HK-2 (cell line): ENCODE data around the gene DUS2.
A peak's percentile ranks its signal among the peaks of the same experiment; 100 is the strongest.
"Not testable (repeated sequence)": the region's sequence is repeated elsewhere in the genome, so short reads cannot be mapped to it uniquely, and the experiment has no call there.

ENCODE experiments used
- DNase-seq: peaks from one replicate; pipeline ENCODE4 v3.0.0-alpha.2; 2018; ENCODE audit not compliant: unreplicated experiment

DUS2 gene

DNA sequence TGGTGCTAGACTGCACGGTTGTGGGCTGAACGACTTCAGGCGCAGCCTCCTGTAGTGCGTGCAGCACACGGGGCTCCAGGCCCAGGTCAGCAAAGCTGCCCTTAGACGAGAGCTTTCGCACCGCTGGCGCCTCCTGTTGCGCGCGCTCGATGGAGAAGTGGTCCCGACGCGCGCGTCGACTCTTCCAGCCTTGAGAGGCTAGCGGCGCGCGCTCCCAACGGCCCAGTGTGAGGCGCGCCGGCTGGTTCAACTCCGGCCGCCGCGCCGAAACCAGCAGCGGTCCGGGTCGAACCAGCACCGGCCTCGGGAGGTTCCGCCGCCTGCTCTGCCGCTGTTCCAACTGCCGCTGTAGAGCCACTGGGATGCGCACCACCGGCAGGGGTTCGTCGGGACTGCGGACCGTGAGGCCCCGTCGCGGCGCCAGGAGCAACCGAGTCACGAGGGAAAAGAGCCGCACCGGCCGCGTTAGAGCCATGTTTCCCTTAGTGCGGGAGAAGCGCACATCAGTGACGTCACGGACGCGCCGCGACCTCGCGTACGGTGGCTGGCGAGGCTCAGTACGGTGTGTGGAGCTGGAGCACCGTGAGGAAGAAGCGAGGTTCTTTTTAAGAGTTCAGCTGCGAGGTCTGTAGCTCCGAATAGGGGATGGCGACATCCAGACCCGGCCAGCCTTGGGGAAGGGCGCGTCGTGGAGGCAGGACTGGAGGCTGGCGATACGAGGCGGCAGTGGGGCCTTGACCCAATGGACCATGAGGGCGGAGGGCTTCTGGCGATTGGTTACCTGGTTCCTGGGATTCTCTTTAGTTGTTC, at the start of gene DUS2, which contains the start of gene DDX28:
Gene DUS2, plus strand, starts transcription at position 557 of the 810 bp plus-strand sequence. CDS start 14,740 bp downstream, outside the sequence.
Gene DDX28, minus strand, starts transcription at position 505 of the 810 bp plus-strand sequence. Its CDS starts 30 bp downstream, at position 475.
- peak; percentile 92 for DNase-seq

DNA sequence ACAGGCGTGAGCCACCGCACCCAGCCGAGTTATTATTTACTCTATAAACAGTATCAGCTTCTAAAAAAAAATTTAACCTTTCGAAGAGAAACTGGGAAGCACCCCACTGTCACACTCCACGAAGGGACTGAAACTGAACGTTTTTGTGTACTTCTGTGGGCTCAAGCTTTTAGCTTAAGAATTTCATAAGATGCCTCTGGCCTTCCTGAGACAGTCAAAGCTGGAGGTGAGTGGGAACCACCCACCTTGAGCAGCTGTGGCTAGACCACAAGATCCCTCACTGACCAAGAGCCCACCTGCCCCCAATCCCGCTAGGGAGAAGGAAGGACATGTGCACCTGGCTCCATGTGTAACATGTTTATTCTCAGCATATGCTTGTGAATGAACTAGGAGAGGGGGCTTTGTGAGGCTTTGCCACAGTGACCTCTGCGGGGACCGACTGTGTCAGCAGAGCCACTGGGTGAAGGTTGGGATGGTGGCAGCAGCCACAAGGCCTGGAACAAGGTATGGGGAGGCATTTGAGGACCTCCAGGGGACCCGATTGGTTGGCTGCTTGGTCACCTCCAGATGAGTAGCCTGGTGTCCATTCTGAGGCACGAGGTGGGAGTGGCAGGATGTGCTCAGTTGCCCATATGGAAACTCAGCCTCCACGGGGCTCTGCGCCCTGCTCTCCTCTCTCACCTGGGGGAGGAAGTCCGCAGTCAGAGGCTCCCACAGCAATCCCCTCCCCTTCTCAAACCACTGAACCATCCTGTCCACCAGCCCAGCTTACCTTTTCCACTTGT, 47.6 kb upstream of the DUS2 start:
- DNase-seq = no peak

DNA sequence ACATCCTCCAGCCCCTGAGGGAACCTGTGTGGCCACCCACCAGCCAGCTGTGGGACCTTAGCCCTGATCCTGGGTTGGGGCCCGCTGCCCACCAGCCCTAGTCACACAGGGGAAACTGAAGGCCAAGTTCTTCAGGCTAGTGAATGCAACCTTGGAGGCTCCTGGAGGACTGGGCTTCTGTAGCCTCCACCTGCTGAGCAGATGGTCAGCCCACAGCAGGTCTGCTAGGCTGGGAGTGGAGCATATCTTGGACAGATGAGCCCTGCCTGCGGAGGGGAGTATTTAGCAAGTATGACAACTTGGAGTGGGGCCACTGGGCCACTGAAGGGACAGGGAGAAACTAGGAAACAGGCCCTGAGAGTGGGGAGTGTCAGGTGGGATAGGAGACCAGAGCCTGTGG, 46.9 kb upstream of the DUS2 start:
- DNase-seq = no peak

DNA sequence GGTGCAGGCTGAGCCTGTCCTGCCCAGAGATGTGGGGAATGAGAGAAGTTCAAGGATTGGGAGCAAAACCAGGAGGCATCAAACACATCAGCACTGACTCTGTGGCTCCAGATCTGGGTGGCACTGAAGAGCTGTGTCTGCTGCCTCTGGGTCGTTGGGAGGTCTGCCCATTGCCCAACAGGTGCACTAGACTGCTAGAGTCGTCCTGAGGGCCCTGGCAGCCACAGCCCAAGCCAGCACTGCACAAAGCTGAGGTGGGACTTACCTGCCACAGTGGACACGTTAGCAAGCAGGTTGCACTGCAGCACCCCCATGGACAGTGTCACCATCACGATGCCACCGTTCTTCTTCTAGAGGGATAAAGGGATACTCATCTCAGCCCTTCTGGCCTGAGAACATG, 46.1 kb upstream of the DUS2 start:
- DNase-seq = no peak

DNA sequence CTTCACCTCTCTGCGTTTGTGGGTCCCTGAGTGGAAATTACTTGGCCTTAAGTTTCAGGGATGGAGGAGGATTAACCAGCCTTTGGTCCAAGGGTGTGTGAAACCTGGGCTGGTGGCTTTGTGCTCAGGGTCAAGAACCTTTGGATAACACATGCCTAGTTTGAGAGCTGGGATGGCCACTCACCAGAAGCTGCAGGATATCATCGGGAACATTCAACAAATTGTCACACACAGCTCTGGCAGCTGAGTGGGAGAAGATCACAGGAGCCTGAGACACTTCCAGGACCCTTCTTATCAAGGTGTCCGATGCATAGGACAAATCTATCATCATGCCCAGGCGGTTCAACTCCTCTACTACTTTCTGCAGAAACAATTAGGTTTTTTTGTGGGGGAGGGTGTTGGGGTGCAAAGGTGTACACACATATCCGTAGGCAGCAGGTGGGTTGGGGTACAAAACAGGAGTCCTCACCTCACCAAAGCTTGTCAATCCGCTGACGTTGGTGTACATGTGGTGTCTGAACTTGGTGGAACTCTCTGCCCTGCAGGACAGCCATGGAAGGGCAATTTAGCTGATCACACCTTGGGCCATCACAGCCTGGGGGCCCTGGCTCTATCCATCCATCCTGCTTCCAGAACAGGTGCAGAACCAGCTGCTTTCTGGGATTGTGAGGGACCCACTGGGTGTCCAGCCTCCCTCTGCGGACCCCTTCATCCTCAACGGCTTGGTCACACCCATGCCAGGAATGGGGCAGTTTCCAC, 45.4 kb upstream of the DUS2 start:
- DNase-seq = no peak

DNA sequence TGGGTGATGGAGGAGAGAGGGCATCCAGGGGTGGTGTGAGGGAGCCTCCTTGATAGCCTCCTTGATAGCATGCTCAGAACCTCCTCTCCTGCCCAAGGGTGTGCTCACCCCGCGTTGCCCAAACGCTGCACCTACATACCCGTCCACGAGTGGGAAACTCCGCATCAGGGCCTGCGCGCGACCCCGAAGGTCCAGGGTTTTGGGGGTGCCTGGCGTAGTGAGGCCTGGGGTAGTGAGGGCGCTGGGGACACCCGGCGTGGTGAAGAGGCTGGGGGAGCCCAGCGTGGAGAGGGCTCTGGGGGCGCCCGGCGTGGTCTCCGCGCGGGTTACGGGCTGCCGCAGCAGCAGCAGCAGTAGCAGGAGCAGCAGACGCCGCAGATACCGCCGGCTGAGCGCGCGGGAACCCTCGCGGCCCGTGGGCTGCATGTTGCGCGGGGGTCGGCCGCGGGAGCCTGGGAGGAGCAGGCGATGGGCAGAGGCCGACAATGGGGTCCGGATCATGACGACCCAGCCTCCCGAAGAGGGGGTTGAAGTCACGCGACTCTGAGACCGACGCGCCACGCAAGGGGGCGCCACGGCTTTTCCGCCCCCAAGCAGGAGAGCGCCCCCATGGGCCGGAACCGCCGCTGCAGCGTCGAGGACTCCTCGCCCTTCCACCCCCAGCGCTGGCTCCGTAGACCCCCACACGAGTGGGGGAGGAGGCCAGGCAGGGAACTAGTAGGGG, 43.0 kb upstream of the DUS2 start, which contains the start of gene DPEP3:
Gene DPEP3, minus strand, starts transcription at position 545 of the 724 bp plus-strand sequence. Its CDS starts 119 bp downstream, at position 426.
- DNase-seq = no peak

DNA sequence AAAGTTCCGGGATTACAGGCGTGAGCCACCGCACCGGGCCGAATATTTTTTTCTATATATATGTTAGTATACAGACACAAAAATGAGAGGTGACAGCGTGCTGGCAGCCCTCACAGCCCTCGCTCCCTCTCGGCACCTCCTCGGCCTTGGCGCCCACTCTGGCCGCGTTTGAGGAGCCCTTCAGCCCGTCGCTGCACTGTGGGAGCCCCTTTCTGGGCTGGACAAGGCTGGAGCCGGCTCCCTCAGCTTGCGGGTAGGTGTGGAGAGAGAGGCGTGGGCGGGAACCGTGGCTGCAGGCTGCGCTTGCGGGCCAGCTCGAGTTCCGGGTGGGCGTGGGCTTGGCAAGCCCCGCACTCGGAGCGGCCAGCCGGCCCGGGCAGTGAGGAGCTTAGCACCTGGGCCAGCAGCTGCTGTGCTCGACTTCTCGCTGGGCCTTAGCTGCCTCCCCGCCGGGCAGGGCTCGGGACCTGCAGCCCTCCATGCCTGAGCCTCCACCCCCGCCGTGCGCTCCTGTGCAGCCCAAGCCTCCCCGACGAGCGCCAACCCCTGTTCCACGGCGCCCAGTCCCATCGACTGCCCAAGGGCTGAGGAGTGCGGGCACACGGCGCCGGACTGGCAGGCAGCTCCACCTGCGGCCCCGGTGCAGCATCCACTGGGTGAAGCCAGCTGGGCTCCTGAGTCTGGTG, 40.9 kb upstream of the DUS2 start:
- no peak for DNase-seq

DNA sequence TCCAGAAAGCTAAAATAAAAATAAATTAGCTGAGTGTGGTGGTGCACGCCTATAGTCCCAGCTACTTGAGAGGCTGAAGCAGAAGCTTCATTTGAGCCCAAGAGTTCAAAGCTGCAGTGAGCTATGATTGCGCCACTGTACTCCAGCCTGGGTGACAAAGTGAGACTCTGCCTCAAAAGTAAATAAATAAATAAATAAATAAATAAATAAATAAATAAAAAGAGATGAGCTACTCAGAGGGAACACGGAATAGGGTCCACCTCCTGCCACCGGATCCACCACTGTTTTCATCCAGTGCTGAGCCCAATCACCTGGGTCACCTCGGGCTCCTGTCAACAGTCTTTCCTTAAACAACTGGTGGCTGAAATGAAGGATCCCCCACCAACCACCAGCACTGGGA, 36.1 kb upstream of the DUS2 start:
- no peak for DNase-seq

DNA sequence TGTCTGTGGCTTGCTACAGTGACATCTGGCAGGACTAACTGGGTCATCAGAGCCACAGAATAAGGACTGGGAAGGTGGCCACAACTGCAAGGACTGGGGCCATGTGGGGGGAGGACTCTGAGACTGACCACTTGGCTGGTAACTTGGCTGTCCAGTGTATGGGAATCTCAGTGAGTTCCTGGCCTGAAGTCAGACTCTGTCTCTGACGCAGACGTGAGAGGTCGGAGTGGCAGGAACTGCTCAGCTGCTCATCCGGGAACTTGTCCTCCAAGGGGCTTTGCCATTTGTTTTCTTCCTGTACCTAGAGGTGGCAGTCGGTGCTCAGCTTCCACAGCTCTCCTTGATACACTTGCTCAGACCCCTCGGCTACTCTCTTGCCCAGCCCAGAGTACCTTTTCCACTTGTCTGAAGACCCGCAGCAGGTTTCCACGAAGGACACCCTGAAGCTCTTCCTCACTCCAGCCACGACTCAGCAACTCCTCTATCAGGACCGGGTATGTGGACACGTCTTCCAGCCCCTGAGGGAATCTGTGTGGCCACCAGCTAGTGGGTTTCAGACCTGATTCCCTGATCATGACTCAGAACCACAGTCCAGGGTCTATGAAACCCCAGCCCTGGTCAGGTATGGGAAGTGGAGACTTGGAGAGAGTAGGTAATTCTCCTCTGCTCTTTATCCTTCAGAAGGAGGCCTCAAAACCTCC, 35.5 kb upstream of the DUS2 start:
- DNase-seq = no peak

DNA sequence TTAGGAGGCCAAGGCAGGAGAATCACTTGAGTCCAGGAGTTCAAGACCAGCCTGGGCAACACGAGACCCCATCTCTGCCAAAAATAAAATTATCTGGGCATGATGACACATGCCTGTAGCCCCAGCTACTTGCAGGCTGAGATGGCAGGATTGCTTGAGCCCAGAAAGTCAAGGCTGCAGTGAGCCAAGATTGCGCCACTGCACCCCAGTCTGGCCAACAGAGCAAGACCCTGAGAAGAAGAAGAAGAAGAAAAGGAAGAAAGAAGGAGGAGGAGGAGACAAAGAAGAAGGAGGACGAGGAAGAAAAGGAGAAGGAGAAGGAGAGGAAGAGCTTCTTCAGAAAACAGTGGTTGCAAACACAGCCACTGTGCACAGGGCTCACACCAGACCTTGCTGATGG, 34.4 kb upstream of the DUS2 start:
- DNase-seq = no peak

DNA sequence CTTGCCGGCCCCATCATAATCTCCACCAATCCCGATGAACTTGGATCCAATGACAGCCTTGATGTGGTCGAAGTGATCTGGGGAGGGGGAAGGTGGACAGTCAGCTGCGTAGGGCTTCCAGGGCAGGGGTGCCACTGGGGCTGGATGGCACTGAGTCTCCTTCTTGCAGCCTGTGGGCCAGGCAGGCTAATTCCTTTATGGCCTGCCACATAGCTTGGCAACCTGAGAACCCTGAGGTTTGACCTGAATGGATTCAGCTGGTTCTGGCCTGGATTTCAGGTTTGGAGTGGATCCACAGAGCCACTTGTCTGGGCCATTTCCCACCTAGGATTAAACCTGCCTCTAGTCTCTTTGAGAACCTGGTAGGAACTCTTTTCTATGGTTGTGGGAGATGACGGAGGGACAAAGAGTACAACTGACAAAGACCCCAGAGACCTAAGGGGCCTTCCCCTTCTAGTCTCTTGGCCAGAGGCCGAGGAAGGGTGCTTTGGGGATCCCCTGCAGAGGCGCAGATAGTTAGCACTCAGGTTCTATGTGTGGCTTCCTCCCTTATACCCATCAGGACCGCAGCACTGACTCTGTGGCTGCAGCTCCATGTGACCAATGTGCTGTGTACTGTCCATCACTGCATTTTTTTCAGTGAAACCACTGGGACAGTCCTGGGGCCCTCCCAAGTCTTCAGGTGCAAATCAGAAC, 33.6 kb upstream of the DUS2 start:
- no peak for DNase-seq

DNA sequence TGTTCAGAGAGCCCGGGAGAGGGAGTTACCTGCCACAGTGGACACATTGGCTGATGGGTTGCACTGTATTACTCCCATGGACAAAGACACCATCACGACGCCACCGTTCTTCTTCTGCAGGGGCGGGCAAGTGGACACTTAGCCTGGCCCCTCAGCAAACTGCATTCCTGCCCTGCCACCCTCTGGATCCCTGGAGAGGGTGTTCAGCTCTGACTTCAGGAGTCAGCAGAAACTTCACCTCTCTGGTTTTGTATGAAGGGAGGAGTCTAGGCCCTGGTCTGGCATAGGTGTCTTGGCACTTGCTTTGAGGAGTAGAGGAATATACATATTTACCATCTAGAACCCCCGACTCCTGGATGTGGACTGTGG, 33.1 kb upstream of the DUS2 start:
- DNase-seq = no peak

DNA sequence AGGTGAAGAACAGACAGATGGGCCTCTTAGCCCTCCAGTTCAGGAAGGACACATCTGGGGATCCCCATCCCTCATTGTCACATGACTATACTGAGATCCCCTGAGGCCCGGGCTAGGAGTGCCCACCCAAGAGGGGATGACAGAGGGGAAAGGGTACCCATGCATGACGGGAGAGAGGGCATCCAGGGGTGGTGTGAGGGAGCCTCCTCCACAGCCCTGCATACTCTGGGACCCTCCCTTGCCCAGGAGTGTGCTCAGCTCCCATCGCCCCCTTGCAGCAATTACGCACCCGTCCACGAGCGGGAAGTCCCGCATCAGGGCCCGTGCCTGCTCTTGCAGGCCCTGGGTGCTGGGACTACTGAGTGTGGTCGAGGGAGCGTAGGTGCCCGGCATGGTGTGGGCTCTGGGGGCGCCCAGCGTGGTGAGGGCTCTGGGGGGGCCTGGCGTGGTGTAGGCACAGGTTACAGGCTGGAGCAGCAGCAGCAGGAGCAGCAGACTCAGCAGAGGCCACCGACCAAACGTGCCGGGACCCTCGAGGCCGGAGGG, 30.4 kb upstream of the DUS2 start:
- DNase-seq = no peak

DNA sequence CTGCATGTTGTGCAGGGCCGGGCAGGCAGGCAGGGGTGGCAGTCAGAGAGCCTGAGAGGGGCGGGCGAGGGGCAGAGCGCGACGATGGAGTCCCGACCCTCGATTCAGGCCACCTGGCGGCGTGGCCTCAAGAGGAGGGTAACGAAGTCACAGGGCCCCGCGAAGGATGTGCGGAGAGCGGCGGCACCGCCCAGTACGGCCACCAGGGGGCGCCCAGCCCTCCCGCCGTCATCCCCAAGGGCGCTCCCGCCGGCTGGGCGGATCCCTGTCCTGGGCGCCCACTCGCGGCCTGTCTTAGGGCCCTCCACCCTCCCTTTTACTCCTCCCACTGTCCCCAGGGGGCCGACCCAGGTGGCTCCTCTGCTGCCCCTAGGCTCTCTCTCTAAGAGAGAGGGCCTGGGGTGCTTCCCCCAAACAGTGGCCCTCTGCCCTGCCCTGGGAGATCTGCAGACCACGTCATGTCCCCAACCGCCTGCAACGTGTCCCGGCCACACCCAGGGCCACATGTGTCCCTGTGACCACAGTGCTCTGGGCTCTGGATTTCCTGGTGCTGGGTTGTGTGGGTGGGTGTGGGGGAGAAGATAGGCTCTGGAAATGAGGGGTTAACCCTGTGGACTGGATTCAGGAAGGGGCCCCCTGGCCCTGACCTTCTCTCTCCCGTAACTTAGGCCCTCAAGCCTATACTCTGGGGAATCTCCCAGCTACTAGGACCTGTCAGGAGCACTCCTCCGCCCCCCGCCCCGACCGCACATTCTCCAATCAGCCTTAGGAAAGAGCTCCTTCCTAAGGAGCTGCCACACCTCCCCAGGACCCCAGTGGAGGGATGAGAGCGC, 29.7 kb upstream of the DUS2 start:
- DNase-seq = peak; percentile 81

DNA sequence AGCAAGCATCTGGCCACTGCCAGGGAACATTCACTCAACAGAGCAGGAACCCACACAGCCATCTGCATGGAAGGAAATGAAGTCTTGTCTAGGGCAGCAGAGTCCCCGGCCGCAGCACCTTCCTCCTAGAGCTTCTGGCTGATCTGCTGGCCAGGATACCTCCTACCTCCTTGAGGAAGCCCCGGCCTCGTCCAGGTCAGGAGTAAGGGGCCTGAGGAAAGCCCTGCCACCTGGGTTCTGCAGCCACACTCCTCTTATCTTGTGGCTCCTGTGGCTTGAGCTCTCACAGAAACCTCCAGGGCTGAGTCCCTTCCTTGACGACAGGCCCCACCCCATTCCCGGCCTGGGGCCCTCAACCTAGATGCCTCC, 29.1 kb upstream of the DUS2 start:
- DNase-seq = not testable (repeated sequence)

DNA sequence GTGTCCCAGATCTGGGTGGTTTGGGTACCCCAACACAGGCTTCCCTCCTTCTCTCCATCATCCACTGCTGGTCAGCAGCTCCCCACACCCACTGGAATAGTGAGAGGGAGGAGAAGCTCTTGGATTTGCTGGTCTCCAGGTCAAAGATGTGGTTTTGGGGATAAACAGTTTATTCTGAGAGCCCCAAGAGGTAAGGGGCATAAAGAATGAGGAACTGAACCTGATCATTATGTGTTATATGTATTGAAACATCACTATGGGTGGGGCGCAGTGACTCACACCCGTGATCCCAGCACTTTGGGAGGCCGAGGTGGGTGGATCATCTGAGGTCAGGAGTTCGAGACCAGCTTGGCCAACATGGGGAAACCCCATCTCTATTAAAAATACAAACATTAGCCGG, 27.7 kb upstream of the DUS2 start:
- DNase-seq = no peak

DNA sequence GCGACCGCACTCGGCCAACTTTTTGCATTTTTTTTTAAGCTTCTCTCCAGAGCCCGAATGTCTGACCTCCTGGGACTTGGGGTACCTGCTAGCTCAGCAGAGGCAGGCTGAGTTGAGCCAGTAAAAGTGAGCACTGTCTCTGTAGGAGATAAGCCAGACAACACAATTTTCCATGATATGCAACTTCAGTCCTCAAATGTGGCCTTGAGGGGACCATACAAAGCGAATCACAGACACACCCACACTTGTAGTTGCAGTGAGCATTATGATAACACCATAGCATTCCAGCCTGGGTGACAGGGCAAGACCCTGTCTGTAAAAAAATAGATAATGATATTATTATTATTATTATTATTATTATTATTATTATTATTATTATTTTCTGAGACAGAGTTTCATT, 26.4 kb upstream of the DUS2 start:
- DNase-seq = no peak

DNA sequence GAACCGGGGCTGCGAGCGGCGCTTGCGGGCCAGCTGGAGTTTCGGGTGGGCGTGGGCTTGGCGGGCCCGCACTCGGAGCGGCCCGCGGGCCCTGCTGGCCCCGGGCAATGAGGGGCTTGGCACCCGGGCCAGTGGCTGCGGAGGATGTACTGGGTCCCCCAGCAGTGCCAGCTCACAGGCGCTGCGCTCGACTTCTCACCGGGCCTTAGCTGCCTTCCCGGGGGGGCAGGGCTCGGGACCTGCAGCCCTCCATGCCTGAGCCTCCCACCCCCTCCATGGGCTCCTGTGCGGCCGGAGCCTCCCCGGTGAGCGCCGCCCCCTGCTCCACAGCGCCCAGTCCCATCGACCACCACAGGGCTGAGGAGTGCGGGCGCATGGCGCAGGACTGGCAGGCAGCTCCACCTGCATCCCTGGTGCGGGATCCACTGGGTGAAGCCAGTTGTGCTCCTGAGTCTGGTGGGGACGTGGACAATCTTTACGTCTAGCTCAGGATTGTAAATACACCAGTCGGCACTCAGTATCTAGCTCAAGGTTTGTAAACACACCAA, 24.8 kb upstream of the DUS2 start:
- not testable (repeated sequence) for DNase-seq
